Measurements from ENCODE around the gene PALM3.

The PALM3 gene, protein sequence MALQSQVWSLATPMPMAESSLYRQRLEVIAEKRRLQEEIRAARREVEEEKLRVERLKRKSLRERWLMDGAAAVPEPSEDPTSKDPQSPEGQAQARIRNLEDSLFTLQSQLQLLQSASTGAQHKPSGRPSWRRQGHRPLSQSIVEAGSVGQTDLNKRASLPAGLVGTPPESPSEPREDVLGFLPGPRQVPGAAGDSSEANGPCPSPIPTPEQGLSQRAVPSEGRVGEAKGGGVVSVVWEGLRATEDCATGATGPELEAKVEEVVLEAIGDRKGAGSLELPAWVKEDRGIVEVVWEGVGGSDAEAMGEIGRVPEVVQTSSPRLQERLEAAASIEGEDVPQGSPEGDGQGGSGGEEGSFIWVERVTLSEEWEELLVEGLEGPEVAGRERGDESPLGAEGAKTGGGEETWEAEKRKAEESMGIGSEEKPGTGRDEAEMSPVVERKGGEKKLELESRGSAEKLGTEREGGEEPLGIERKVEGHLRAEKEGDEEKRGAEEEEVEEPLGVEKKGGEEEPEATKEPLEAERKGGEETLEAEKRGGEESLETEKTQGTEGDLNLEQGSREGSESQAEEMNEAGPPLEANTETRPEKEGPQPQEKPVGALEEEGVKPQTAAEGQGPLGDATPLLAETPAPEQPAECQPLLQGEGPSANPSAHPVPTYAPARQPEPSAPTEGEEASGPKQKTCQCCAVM

DNA sequence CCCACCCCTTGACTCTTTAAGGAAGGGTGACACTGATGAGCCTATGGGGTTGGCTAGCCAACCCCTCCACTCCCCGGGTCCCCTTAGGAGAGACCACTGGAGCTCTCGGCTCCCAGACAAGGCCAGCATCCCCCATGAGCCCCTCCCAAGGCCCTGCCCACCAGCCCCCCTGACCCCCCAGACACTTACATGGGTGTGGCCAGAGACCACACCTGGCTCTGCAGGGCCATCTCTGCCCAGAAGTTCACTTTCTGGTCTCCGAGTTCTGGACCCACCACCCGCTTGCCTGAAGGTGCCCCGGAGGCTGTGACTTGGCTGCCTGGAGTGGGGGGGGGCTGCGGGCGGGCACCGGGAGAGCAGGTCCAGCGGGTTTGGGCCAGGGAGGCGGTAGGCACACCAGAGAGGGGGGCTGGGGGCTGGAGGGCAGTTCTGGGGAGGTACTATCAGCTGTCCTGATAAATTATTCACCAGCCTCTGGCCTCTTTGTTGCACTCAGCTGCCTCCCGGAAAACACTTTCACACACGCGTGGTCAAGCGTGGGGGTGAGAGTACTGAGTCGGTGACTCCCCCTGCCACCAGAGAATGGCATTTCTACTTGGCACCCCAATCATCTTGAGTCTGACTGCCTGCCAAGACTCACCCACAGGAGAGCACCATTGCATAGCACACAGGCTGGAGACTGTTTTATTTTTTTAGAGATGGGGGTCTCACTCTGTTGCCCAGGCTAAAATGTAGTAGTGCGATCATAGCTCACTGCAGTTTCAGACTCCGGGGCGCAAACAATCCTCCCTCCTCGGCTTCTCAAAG, at the start of gene PALM3:
TSS of gene PALM3 (minus strand) at position 326 of the 807 bp plus-strand sequence. CDS start at position 230, 96 bp downstream.
- DNase-seq, result no peak

DNA sequence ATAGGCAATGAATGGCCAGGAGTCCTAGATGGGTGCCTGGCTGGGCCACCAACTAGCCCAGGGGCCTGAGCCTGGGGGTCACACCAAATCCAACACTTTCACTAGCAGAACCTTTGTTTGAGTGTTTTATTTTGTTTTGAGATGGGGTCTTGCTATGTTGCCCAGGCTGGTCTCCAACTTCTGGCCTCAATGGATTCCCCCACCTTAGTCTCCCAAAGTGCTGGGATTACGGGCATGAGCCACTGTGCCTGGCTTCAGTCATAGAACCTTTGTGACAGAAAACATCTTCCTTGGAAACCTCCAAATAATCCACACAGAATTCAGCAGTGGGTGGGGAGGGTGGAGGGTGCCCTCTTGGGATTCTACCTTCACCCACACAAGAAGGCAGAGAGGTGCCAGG, 49.6 kb upstream of the PALM3 start:
- no peak for DNase-seq

DNA sequence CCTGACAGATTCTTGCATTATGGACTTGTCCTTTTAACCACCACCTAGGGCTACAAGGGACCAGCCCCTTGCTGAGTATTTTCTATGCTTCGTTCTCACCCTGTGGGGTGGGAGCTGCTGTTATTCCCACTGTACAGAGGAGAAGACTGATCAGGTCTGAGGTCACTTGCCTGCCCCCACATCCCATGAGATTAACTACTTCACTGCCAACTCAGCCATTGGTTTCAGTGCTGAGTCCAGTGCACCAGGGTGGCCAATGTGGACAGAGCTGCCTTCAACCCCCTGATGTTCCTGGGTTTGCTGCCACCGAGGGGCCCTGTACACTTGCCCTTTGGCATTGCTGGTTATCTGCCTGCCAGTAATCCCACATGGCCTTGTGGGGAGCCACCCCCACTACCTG, 48.8 kb upstream of the PALM3 start:
- no peak for DNase-seq

DNA sequence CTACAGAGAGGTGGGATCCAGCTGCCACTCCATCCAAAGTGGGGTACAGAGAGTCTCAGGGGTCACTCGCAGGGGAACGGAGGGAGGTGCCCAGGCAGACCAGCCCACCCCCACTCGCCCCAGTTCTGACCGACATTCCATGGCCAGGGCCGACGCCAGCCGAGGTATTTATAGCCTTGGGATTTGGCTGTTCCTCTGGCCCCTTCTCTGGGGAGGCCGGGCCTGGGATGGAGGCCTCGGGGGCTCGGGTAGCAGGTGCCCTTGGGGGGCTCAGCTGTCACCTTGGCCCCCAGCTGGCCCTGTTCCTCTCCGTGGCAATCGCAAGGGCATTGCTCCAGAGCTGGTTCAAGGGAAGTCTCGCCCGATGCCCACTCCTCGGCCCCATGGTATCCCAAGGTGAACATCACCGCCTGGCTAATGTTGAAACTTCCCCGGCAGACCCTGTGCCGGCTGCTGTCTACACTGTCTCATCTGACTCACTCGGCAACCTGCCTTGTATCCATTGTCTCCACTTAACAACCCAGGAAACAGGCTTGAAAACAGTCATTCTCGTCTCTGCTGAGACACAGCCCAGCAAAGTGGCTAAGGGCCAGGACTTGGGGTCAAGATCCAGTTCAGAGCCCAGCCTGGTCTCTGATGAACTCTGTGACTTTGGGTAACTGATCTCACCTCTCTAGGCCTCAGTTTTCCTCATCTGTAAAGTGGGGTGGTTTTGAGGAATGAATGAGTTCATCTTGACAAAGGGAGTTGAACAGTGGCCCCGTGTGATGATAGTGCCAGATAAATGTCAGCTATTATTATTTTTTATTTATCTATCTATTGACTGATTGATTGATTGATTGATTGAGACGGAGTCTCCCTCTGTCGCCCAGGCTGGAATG, 45.9 kb upstream of the PALM3 start:
- DNase-seq, result peak in 6 of 51 donors; percentile 13 to 48 (median 26)

DNA sequence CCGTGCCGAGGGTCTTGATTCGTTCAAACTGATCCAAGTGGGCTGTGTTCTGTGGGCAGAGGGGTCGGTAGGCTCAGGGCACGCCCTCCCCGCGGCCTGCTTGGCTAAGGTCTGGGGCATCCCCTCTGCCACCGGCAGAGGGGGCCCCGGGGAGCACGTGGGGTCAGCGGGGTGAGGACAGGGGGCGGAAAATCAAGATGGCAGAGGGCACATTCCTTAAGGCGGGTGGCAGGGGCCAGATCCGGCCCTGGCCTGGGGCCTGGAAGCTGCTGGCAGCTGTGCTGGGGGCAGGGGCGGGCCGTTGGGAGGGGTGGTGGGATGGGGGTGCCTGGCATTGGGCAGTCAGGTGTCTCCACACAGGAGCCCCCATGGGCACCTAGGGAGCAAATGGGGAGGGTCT, 45.0 kb upstream of the PALM3 start:
- DNase-seq, result no peak

DNA sequence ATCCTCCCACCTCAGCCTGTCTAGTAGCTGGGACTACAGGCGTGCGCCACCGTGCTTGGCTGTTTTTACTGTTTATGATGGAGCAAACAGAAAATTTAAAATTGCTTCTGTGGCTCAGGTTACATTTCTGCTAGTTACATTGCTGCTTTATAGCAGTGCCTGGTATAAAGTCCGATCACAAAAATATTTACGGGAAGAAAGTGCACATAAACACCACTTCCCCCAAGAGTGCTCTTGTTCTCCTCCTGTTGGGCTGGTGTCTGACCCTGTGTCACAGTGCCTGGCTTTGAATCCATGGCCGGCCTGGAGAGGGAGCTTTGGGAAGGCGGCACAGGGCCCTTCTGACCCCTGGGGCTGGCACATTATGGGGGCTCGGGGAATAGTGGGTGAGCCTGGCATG, 43.8 kb upstream of the PALM3 start:
- no peak for DNase-seq

DNA sequence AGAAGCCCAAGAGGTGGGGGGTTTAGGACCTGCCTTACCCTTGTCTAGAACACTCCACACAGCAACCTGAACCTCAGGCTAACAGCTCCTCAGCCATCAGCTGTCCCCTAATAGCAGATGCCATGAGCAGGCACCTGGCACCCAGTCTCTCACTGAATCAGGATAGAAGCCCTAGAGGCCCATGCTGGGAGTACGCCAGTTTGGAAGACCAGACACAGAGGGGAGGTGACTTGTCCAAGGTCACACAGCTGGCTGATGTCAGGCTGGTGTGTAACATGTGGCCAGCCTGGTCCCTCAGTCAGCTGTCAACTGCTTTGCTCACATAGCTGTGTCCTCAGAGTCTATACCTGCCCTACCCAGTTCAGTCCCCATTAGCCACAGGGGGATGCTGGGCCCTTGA, 41.4 kb upstream of the PALM3 start:
- no peak for DNase-seq

DNA sequence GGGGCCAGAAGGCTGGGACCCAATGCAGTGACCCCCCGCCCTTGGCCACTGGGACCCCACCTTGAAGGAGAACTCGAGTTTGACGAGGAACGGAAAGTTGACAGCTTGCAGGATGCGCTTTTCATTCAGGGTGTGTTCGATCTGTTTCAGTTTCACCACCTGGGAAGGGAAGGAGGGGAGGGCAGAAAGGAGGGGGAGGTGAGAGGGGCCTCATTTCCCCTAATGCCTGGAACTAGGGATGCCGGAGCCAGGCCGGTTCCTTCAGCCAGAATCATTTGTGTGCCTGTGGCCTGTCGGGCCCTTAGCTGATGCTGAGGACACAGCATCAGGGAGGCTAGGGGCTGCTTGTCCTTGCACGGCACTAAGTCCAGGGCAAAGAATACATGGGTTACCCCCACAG, 40.9 kb upstream of the PALM3 start:
- no peak for DNase-seq

DNA sequence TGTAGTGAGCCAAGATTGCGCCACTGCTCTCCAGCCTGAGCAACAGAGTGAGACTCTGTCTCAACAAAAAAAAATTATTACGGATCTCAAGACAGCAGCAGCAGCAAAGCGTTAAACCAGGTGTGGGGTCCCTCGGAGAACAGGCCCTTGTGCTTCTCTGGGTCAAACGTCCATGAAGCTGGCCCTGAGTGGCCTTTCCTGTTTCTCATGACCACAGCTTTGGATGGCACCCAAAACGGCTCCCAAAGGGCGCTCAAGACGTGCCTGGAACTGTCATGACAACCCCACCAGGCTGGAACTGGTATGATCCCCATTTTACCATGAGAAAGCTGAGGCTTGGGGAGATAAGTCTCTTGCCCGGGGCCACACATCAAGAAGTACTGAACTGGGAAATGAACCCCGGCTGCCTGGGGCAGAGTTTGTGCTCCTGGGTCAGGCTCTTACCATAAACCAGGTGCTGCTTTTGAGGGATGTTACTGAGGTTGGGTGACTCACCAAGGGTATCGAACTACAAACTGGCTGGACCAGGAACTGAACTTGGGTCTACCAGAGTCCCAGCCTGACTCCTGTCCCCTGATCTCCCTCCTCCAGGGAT, 40.3 kb upstream of the PALM3 start:
- DNase-seq, result no peak

DNA sequence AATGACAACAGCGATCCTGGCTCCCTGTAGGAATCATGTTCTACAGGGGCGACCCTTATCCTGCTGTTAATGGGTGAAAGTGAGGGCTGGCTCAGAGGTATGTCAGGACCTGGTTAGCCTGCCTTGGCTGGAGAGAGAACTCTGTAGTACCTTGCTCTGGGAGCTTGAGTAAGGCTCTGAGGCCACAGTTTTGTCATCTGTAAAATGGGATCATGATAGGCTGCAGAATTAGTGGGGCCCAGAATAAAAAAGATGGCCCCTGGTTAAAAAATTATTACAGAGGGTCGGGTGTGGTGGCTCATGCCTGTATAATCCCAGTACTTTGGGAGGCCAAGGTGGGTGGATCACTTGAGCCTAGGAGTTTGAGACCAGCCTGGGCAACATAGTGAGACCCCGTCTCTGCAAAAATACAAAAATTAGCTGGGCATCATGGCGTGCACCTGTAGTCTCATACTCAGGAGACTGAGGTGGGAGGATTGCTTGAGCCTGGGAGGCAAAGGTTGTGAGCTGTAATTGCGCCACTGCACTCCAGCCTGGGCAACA, 39.2 kb upstream of the PALM3 start:
- no peak for DNase-seq

DNA sequence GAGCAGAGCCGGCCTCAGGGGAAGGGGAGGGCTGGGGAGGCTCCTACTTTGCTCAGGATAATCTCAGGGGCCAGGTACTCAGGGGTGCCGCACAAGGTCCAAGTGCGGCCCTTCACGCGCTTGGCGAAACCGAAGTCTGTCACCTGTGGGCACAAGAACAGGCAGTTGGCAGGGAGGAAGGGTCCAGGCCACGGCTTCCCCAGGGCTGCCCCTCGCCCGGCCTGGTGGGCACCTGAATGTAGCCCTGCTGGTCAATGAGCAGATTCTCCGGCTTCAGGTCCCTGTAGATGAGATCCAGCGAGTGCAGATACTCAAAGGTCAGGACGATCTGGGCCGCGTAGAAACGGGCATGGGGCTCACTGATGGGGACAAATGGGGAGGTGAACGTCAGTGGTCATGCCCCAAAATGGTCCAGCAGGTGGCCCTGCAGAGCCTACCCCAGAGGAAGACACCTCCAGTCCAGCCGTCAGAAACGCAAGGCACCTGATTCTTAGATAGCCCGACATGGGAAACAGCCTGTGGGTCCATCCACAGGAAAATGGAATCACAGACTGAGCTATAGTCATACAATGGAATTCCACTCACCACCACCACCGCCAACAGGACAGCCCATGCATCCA, 35.8 kb upstream of the PALM3 start:
- DNase-seq, result no peak

DNA sequence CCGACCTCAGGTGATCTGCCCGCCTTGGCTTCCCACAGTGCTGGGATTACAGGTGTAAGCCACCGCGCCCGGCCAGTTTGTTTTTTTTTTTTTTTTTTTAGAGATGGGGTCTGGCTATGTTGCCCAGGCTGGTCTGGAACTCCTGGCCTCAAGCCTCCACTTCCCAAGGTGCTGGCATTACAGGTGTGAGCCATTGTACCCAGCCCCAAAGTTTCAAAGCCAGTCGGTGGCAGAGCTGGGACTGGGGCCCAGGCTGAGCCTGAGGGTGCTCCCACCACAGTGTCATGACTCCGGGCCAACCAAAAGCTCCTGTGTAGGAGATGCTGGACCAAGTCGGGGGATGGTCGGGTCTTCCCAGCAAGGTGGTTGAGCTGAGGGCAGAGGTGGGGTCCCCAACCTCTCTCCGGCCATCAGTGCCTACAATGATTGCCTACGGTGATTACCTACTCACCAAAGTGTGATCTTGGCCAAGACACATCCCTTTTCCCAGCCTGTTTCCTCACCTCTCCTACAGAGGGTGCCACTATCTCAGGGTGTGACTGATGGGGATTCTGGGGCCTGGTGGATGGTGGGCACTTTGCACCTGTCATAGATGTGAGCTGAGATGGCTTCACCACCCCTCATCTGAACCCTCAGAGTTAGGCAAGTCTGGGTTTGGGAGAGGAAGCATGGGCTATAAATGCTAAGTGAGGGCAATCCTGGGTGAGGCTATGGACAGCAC, 34.6 kb upstream of the PALM3 start:
- DNase-seq, result no peak

DNA sequence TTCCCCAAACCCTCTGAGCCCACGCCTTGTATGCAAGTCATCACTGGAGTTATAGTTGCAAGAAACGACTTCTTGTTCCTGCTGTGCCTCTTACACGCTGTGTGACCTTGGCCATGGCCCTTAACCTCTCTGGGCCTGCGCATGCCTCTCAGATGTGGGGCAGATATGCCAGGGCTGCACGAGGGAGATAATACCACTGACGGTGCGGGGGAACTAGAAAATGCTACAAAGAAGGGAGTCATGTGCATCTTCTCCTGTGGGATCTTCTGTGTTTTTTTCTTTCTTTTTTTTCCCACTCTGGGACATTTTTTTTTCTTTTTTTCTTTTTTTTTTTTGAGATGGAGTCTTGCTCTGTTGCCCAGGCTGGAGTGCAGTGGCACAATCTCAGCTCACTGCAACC, 33.0 kb upstream of the PALM3 start:
- no peak for DNase-seq

DNA sequence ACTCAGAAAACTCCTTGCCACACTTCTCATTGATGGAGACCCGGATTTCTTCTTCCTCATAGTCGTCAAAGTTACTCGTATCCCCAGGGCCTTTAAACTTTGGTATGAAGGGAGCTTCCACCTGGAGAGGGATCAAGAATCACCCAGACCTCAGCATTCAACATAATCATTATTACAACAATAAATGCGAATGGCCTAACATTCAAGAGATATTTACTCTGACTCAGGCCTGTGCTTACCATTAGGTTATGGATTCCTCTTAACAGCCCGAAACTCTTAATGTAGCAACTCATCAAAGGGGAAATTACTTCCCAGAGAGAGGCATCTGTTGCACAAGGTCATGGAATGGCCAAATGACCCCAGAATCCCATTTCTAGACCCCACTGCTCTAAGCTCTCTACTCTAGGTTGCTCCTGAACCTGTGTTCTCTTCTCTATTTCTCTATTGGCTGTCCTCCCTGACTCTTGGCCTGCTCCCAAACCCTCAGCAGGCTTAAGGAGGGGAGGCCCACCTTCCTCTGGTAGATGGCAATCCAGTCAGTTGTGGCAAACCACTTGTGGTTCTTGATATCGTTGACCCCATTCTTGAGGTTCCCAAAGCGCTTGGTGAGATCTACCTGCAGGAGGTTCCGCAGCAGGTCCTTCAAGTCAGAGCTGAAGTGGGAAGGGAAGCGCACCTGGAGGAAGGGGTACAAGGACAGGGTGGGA, 31.4 kb upstream of the PALM3 start:
- DNase-seq, result no peak

DNA sequence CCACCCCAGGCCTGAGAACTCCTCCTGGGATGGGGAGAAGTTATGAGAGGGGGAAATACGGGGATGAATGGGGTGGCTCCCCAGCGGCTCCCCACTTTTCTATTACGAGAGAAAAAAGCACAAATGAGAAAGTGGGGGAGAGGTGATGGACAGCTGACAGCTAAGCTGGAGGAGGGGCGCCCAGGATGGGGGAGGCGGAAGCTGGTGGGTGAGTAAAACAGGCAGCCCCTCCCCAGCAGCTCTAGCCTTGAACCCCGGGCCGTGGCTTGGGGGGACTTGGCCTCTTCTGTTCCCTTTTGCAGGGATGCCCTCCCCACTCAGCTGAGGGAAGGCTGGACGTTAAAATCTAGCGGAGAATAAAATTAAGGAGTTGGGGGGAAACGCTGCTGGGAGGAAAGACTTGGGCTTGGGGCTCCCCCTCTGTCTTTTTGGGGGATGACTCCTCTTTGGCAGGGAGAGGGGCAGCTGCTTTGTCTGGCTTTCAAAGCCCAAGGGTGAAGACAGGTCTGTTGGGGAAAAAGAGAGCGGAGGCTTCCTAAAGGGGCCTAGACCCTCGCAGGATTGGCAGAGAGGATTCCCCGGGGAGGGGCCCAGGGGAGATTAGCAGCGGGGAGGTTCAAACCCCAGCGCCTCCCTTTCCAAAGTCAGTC, 30.1 kb upstream of the PALM3 start:
- peak in 4 of 51 donors; percentile 18 to 53 (median 38) for DNase-seq

DNA sequence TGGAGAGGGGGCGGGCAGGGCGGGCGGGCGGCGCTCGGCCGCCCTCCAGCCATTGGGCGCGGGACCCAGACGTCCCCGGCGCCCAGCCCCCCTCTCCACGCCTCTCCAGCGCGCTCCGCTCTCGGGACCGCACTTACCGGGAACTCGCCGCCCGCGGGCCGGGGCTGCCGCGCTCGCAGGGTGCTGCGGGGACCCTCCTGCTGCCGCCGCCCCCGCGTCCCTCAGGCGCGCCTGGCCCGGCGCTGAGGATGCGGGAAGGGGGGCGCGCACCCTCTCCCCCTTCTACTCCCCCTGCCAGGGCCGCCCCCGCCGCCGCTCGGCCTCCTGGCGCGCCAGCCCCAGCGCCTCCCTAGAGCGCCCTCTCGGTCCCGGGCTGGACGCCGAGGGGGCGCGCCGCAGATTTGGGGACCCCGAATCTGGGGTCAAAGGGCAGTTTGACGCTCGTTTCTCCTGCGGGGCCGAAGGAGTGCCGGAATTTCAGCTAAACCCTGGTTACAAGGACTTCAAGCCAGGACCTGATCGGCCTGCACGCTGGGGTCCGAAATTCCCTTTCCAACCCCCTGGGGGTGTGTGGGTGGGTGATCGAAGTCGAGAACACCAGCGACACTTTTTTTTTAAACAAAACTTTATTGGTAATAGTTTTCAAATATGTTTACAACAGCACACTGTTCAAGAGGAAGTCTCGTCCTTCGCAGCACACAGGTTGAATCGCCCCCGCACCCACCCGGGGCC, 29.4 kb upstream of the PALM3 start:
- peak in 42 of 51 donors; percentile 43 to 92 (median 80) for DNase-seq

DNA sequence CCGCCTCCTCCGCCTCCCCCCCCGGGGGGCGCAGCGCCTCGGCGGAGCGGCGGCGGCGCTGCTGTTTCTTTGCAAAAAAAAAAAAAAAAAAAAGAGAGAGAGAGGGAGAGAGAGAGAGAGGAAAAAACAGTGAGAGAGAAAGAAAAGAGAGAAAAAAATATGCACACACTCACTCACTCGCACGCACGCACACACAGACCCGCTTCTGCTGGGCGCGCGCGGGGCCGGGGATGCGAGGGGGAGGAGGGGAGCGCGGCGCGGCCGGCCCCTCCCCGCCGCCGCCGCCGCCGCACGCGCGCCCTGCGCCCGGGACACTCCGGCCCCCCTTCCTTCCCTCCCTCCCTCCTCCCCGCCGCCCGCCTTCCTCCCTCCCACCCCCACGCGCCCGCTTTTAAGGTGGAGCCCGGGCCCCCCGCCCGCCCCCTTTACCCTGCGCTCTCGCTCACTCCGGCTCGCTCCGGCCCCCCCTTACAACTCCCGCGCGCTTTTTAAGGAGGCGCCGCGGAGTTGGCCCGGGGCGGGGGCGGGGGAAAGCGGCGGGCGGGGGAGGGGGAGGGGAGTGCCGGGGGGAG, 28.7 kb upstream of the PALM3 start, which contains the start of gene SAMD1:
TSS of gene SAMD1 (minus strand) at position 243 of the 572 bp plus-strand sequence.
- peak in 48 of 51 donors; percentile 29 to 92 (median 81) for DNase-seq
